ENCODE results near the gene NEDD9. TPM values are rescaled to one million over a fixed set of nuclear protein-coding genes. Genes with fewer than 3 reads are reported as not detected.

NEDD9 gene
- total and polyA plus RNA-seq, 2 of the 13 experiments (the other 11 are each of a cell fraction or from before 2014, with no cell fraction given): 27.1 to 389 TPM

- TF ChIP-seq ZNF646 (CRISPR knock-in tag; IDR thresholded peaks at IDR 0.05) (no peak), ARNT (IDR thresholded peaks at IDR 0.05) (no peak), SUZ12 (IDR thresholded peaks at IDR 0.05; ENCODE audit: low read depth, low read length) (no peak), U2AF2 (IDR thresholded peaks at IDR 0.05; ENCODE audit: low read depth, low read length) (no peak), KMT2A (CRISPR knock-in tag; IDR thresholded peaks at IDR 0.05) (no peak), ZNF281 (CRISPR knock-in tag; IDR thresholded peaks at IDR 0.05; ENCODE audit: borderline replicate concordance) (no peak), ZNF720 (CRISPR knock-in tag; IDR thresholded peaks at IDR 0.05) (no peak), ZNF292 (CRISPR knock-in tag; IDR thresholded peaks at IDR 0.05; ENCODE audit: borderline replicate concordance, low read depth) (peak; percentile 88), KDM2A (CRISPR knock-in tag; IDR thresholded peaks at IDR 0.05; ENCODE audit: borderline replicate concordance, low read depth) (no peak), HOXA7 (CRISPR knock-in tag; IDR thresholded peaks at IDR 0.05) (no peak), ZNF609 (CRISPR knock-in tag; IDR thresholded peaks at IDR 0.05; ENCODE audit: borderline replicate concordance) (peak; percentile 73; the same call in 1 of the 2 replicates), CREBL2 (CRISPR knock-in tag; IDR thresholded peaks at IDR 0.05; ENCODE audit: borderline replicate concordance) (no peak), TEAD3 (CRISPR knock-in tag; optimal IDR thresholded peaks at IDR 0.05; ENCODE audit: borderline replicate concordance) (peak; percentile 56), ZNF136 (CRISPR knock-in tag; IDR thresholded peaks at IDR 0.05; ENCODE audit: low read depth) (no peak)
Measured at GRCh38 chr6:11275598-11275997, 43.1 kb upstream of the NEDD9 start (continued).

All from HepG2 (cell line).